ENCODE data around the gene PPFIA1. TPM values are rescaled to one million over a fixed set of nuclear protein-coding genes. Genes with fewer than 3 reads are reported as not detected.
"Not testable (repeated sequence)": the region's sequence is repeated elsewhere in the genome, so short reads cannot be mapped to it uniquely, and the experiment has no call there.

PPFIA1 gene
- total RNA-seq, 1 experiment from 2014 or later: 63.4 TPM

DNA sequence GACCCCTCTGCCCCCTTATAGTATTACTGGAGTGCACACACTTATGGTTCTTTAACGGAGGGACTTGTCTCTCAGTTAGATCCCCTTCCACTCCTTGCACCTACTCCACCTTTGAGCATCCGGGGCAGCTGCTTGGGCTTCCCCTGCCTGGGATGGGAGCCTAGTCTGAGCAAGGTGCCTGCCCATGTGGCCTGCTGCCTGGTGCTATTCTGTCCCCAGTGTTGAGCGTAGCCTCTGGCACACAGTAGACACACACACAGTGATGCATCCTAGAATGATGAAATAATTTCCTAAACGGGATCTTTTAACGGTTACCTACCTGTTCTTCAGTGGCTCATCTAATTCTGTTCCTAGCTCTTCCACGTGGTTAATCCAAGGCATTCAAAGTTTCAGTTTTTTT is 22.4 kb downstream of the PPFIA1 start:
- no peak overlapping the region for H3K23ac ChIP-seq (ENCODE audit: insufficient read length, low read depth, low read length)
- no peak overlapping the region for H4K8ac ChIP-seq (replicated peaks; ENCODE audit: insufficient read length, low read depth, low read length)
- no peak overlapping the region for H3K4me2 ChIP-seq (ENCODE audit: insufficient read depth, insufficient read length, low read length)
- peak overlapping the region in 2 of 3 experiments; percentile 51 to 62; a peak in 3 of 7 replicates for H3K27ac Mint-ChIP-seq
- no peaks in the 10 kb centered on the region for H3K9me3 ChIP-seq (ENCODE audit: control insufficient read depth, low read depth, low read length)
- no peak for DNase-seq
- H3K79me2 ChIP-seq (ENCODE audit: insufficient read depth, low read length): peaks cover 4% of the 10 kb centered on the region; the same call in 1 of the 2 replicates
- no peak overlapping the region for H3K27ac ChIP-seq (ENCODE audit: insufficient read length, low read depth, low read length)
- no peak overlapping the region for H2BK120ac ChIP-seq (ENCODE audit: low read depth, low read length, poor library complexity, severe bottlenecking)
- H4K5ac ChIP-seq (ENCODE audit: insufficient read length, low read depth, low read length): no peak overlapping the region
- H3K56ac ChIP-seq (ENCODE audit: insufficient read length, low read depth, low read length): no peak overlapping the region
- no peak overlapping the region for H2AFZ ChIP-seq (ENCODE audit: low read length)
- no peak overlapping the region for H3K18ac ChIP-seq (ENCODE audit: insufficient read length, low read depth, low read length)
- no peak overlapping the region for H3T11ph ChIP-seq (ENCODE audit: low read length)
- no peak overlapping the region for H3K9ac ChIP-seq (ENCODE audit: extremely low read depth, insufficient read length, low read length)
- H4K91ac ChIP-seq (ENCODE audit: insufficient read length, low read depth, low read length): no peak overlapping the region
- H4K20me1 ChIP-seq (ENCODE audit: control insufficient read depth, insufficient read depth, insufficient read length): no peaks in the 10 kb centered on the region
- WGBS (ENCODE audit: extremely low coverage, insufficient read length, low lambda C conversion rate): no CpG with 5 or more reads among the region's 6 CpGs
- H3K27me3 Mint-ChIP-seq (ENCODE audit: low read depth): no peaks in the 10 kb centered on the region
- H3K4me3 Mint-ChIP-seq: no peak overlapping the region
- no peak overlapping the region for H2BK20ac ChIP-seq (ENCODE audit: low read depth, low read length, poor library complexity, severe bottlenecking)
- no peaks in the 10 kb centered on the region for H3K23me2 ChIP-seq (ENCODE audit: insufficient read length, low read depth, low read length, poor library complexity, severe bottlenecking)
- no peak overlapping the region for H3K4ac ChIP-seq (ENCODE audit: low read depth, low read length)
- no peaks in the 10 kb centered on the region for H3K27me3 ChIP-seq (ENCODE audit: insufficient read depth, low read length)
- H3K79me1 ChIP-seq (ENCODE audit: insufficient read depth, low read depth, low read length, poor library complexity, severe bottlenecking): peaks cover 17% of the 10 kb centered on the region
- peaks cover 4 to 9% of the 10 kb centered on the region in 2 experiments; a peak in 3 of 5 replicates for H3K9me3 Mint-ChIP-seq
- H2AK5ac ChIP-seq (ENCODE audit: insufficient read length, low read length): no peak overlapping the region
- H3K36me3 Mint-ChIP-seq (ENCODE audit: insufficient read depth in 1 of 3, low read depth in 3 of 3): peaks cover 48 to 73% (median 56%) of the 10 kb centered on the region in 3 experiments
- no peak overlapping the region for H2BK12ac ChIP-seq (ENCODE audit: insufficient read length, low read depth, low read length)
- H3K4me1 Mint-ChIP-seq: peaks cover under 1 to 3% of the 10 kb centered on the region in 2 experiments; a peak in 3 of 4 replicates
- no peaks in the 10 kb centered on the region for H3K4me1 ChIP-seq (ENCODE audit: insufficient read depth, low read length)
- no peak overlapping the region for H3K14ac ChIP-seq (ENCODE audit: insufficient read depth, low read length)
- H2BK5ac ChIP-seq (ENCODE audit: insufficient read length, low read length): no peak overlapping the region
- TF ChIP-seq, protein P1, sequence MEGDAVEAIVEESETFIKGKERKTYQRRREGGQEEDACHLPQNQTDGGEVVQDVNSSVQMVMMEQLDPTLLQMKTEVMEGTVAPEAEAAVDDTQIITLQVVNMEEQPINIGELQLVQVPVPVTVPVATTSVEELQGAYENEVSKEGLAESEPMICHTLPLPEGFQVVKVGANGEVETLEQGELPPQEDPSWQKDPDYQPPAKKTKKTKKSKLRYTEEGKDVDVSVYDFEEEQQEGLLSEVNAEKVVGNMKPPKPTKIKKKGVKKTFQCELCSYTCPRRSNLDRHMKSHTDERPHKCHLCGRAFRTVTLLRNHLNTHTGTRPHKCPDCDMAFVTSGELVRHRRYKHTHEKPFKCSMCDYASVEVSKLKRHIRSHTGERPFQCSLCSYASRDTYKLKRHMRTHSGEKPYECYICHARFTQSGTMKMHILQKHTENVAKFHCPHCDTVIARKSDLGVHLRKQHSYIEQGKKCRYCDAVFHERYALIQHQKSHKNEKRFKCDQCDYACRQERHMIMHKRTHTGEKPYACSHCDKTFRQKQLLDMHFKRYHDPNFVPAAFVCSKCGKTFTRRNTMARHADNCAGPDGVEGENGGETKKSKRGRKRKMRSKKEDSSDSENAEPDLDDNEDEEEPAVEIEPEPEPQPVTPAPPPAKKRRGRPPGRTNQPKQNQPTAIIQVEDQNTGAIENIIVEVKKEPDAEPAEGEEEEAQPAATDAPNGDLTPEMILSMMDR (conservative IDR thresholded peaks at IDR 0.05): no peak
- H2BK15ac ChIP-seq (ENCODE audit: low read depth, low read length): no peak overlapping the region

DNA sequence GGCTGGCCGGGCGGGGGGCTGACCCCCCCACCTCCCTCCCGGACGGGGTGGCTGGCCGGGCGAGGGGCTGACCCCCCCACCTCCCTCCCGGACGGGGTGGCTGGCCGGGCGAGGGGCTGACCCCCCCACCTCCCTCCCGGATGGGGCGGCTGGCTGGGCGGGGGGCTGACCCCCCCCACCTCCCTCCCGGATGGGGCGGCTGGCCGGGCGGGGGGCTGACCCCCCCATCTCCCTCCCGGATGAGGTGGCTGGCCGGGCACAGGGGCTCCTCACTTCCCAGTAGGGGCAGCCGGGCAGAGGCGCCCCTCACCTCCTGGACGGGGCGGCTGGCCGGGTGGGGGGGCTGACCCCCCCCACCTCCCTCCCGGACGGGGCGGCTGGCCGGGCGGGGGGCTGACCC is 24.7 kb downstream of the PPFIA1 start:
- not testable (repeated sequence) for H3K14ac ChIP-seq (ENCODE audit: insufficient read depth, low read length); H2AK5ac ChIP-seq (ENCODE audit: insufficient read length, low read length); H2BK12ac ChIP-seq (ENCODE audit: insufficient read length, low read depth, low read length); H3K23me2 ChIP-seq (ENCODE audit: insufficient read length, low read depth, low read length, poor library complexity, severe bottlenecking); H3K27ac ChIP-seq (ENCODE audit: insufficient read length, low read depth, low read length); H3K9me3 ChIP-seq (ENCODE audit: control insufficient read depth, low read depth, low read length); H3K4me1 ChIP-seq (ENCODE audit: insufficient read depth, low read length); H2BK20ac ChIP-seq (ENCODE audit: low read depth, low read length, poor library complexity, severe bottlenecking); H3K9me3 Mint-ChIP-seq; H4K8ac ChIP-seq (replicated peaks; ENCODE audit: insufficient read length, low read depth, low read length); H2AFZ ChIP-seq (ENCODE audit: low read length); H3K4me2 ChIP-seq (ENCODE audit: insufficient read depth, insufficient read length, low read length); H3K27me3 ChIP-seq (ENCODE audit: insufficient read depth, low read length); H4K91ac ChIP-seq (ENCODE audit: insufficient read length, low read depth, low read length); H4K5ac ChIP-seq (ENCODE audit: insufficient read length, low read depth, low read length); H3K27ac Mint-ChIP-seq; H3K18ac ChIP-seq (ENCODE audit: insufficient read length, low read depth, low read length); H3K4ac ChIP-seq (ENCODE audit: low read depth, low read length); H2BK15ac ChIP-seq (ENCODE audit: low read depth, low read length); H2BK120ac ChIP-seq (ENCODE audit: low read depth, low read length, poor library complexity, severe bottlenecking); H3K79me1 ChIP-seq (ENCODE audit: insufficient read depth, low read depth, low read length, poor library complexity, severe bottlenecking); DNase-seq; H3K4me1 Mint-ChIP-seq; H3T11ph ChIP-seq (ENCODE audit: low read length); H3K9ac ChIP-seq (ENCODE audit: extremely low read depth, insufficient read length, low read length); H3K27me3 Mint-ChIP-seq (ENCODE audit: low read depth); H3K79me2 ChIP-seq (ENCODE audit: insufficient read depth, low read length); H3K56ac ChIP-seq (ENCODE audit: insufficient read length, low read depth, low read length); H3K23ac ChIP-seq (ENCODE audit: insufficient read length, low read depth, low read length); H2BK5ac ChIP-seq (ENCODE audit: insufficient read length, low read length); H4K20me1 ChIP-seq (ENCODE audit: control insufficient read depth, insufficient read depth, insufficient read length); H3K4me3 Mint-ChIP-seq
- WGBS (ENCODE audit: extremely low coverage, insufficient read length, low lambda C conversion rate): no CpG with 5 or more reads among the region's 29 CpGs
- H3K36me3 Mint-ChIP-seq (ENCODE audit: insufficient read depth in 1 of 3, low read depth in 3 of 3): peaks cover 52 to 82% (median 67%) of the 10 kb centered on the region in 3 experiments

All from H9 (cell line).